HCT116 (cell line): ENCODE results near the gene IGFBP1. TPM values are rescaled to one million over a fixed set of nuclear protein-coding genes. Genes with fewer than 3 reads are reported as not detected.

Experiments
- ATAC-seq: fragments of 200-7000 bp; cut with Tn5 transposase; 2 replicates; pipeline ENCODE4 v1.9.1; 2020; ENCODE audit warnings: mild to moderate bottlenecking, moderate library complexity
- BruUV-seq: library from RNA; stranded (reverse); fragments of 400-500 nt; replicated peaks from 2 replicates; lab custom pipeline; 2021; lab: Mats Ljungman, UMichigan
- CTCF ChIA-PET: fragments of 300-600 bp; sonication (Branson Sonifier 250); formaldehyde crosslinking; loops from one replicate; lab custom pipeline; 2021; ENCODE audit warnings: antibody characterized with exemption; lab: Charles Lee
- POLR2A ChIA-PET: fragments of 300-600, 350-600 bp; sonication (Branson Sonifier 250); formaldehyde crosslinking; loops from one replicate; lab custom pipeline; 2021; ENCODE audit warnings: antibody characterized with exemption; lab: Charles Lee
- RAD21 ChIA-PET, 2 experiments: fragments of 300-600 bp; sonication (Branson Sonifier 250); formaldehyde crosslinking; loops; one replicate each; lab custom pipeline; 2023; ENCODE audit warnings: low total read pairs in 2 of 2; ENCODE audit not compliant: uncharacterized antibody in 2 of 2, unreplicated experiment in 2 of 2, low non-redundant PET in 1 of 2; lab: Charles Lee
- DNase-seq: peaks from one replicate; pipeline ENCODE4 v3.0.0-alpha.2; 2010; ENCODE audit warnings: low read depth, low spot score
- H2AFZ ChIP-seq: fragments of 200-600 bp; shearing (Covaris generic), sonication (generic); 2 replicates; pipeline ENCODE4 v1.6.1; 2017; ENCODE audit warnings: low read depth, mixed run types, mixed read lengths, antibody characterized with exemption, low read length; ENCODE audit not compliant: poor library complexity, severe bottlenecking
- H3K27ac ChIP-seq: 2 replicates; pipeline ENCODE4 v1.5.1; 2012; ENCODE audit warnings: low read depth, low read length
- H3K27me3 ChIP-seq: fragments of 200-600 bp; sonication (generic); 2 replicates; pipeline ENCODE4 v1.6.1; 2016; ENCODE audit warnings: mixed run types, low read length, mixed read lengths; ENCODE audit not compliant: insufficient read depth
- H3K36me3 ChIP-seq, 2 experiments: fragments of 200-500 bp in 1 of 2; fragments of 200-600 bp in 1 of 2; sonication (Bioruptor generic) in 1 of 2; sonication (generic) in 1 of 2; 2 replicates each; pipeline versions ENCODE4 v1.5.1 to v1.6.1; 2014 to 2016; ENCODE audit warnings: low read length in 2 of 2, inconsistent platforms in 1 of 2, mixed read lengths in 1 of 2, mixed run types in 1 of 2; ENCODE audit not compliant: insufficient read depth in 2 of 2, control insufficient read depth in 1 of 2
- H3K4me1 ChIP-seq, 2 experiments: fragments of 200-600 bp in 1 of 2; sonication (generic) in 1 of 2; 2 replicates each; pipeline versions ENCODE4 v1.5.1 to v1.6.1; 2012 to 2017; ENCODE audit warnings: low read length in 2 of 2, inconsistent platforms in 1 of 2, mild to moderate bottlenecking in 1 of 2, mixed read lengths in 1 of 2, mixed run types in 1 of 2, moderate library complexity in 1 of 2; ENCODE audit not compliant: insufficient read depth in 2 of 2, control insufficient read depth in 1 of 2
- H3K4me2 ChIP-seq: fragments of 200-600 bp; sonication (generic); 2 replicates; pipeline ENCODE4 v1.6.1; 2017; ENCODE audit warnings: mixed run types, low read length, mixed read lengths
- H3K4me3 ChIP-seq, 2 experiments: fragments of 200-600 bp in 1 of 2; sonication (generic) in 1 of 2; replicated peaks in 1 of 2; 2 replicates each; pipeline ENCODE4 v1.5.1; 2011 to 2016; ENCODE audit warnings: low read length in 2 of 2, control low read depth in 1 of 2, low read depth in 1 of 2, mild to moderate bottlenecking in 1 of 2, mixed read lengths in 1 of 2, mixed run types in 1 of 2
- H3K79me2 ChIP-seq: fragments of 200-600 bp; sonication (generic); 2 replicates; pipeline ENCODE4 v1.6.1; 2017; ENCODE audit warnings: mild to moderate bottlenecking, mixed run types, low read length, moderate library complexity, mixed read lengths; ENCODE audit not compliant: insufficient read depth
- H3K9ac ChIP-seq: fragments of 200-600 bp; sonication (generic); 2 replicates; pipeline ENCODE4 v1.6.1; 2016; ENCODE audit warnings: low read length, mixed read lengths
- H3K9me2 ChIP-seq: fragments of 200-600 bp; sonication (generic), shearing (Covaris generic); 2 replicates; pipeline ENCODE4 v1.6.1; 2017; ENCODE audit warnings: mixed run types, mild to moderate bottlenecking, moderate library complexity; ENCODE audit not compliant: insufficient read depth
- H3K9me3 ChIP-seq, 2 experiments: fragments of 200-500 bp in 1 of 2; fragments of 200-600 bp in 1 of 2; sonication (Bioruptor generic) in 1 of 2; sonication (generic) in 1 of 2; 2 replicates each; pipeline ENCODE4 v1.6.1; 2014 to 2017; ENCODE audit warnings: low read length in 2 of 2, mixed read lengths in 2 of 2, inconsistent platforms in 1 of 2, low read depth in 1 of 2, mild to moderate bottlenecking in 1 of 2, mixed run types in 1 of 2, moderate library complexity in 1 of 2; ENCODE audit not compliant: control insufficient read depth in 1 of 2, insufficient read depth in 1 of 2
- H4K20me1 ChIP-seq: fragments of 200-600 bp; sonication (generic), shearing (Covaris generic); 2 replicates; pipeline ENCODE4 v1.6.1; 2017; ENCODE audit warnings: mixed run types, mild to moderate bottlenecking, moderate library complexity; ENCODE audit not compliant: insufficient read depth
- FOSL1 ChIP-seq: IDR thresholded peaks from 2 replicates; pipeline ENCODE4 v1.6.1; 2012; ENCODE audit warnings: low read depth
- JUND ChIP-seq: IDR thresholded peaks from 2 replicates; pipeline ENCODE4 v1.6.1; 2012
- RAD21 ChIP-seq: IDR thresholded peaks from 2 replicates; pipeline ENCODE4 v1.6.1; 2012; ENCODE audit warnings: low read depth, mild to moderate bottlenecking
- SRF ChIP-seq: IDR thresholded peaks from 2 replicates; pipeline ENCODE4 v1.6.1; 2012; ENCODE audit warnings: low read depth
- TCF7L2 ChIP-seq: IDR thresholded peaks from 2 replicates; pipeline ENCODE4 v1.7.0; 2011; ENCODE audit warnings: borderline replicate concordance, inconsistent platforms; ENCODE audit not compliant: insufficient read depth, insufficient read length; ENCODE audit errors: extremely low read depth
- intact Hi-C: fragments of 100-400 bp; cut with micrococcal nuclease; formaldehyde crosslinking; loops from 2 replicates; pipeline ENCODE4 v1.10.0; 2022
- total RNA-seq: library from RNA; stranded (reverse); gene quantifications from one replicate; pipeline ENCODE4 v1.2.1, GENCODE V29; 2021; ENCODE audit not compliant: unreplicated experiment
- TF ChIP-seq, protein P1 (sequence below), 3 experiments: fragments of 200-600 bp in 1 of 3; sonication (generic) in 1 of 3; IDR thresholded peaks in 2 of 3; conservative IDR thresholded peaks in 1 of 3; 2 replicates each; pipeline ENCODE4 v1.5.1; 2012 to 2017; ENCODE audit warnings: low read depth in 2 of 3, low read length in 2 of 3, antibody characterized with exemption in 1 of 3, borderline replicate concordance in 1 of 3, control low read depth in 1 of 3, mild to moderate bottlenecking in 1 of 3, mixed read lengths in 1 of 3, mixed run types in 1 of 3, moderate library complexity in 1 of 3; ENCODE audit not compliant: insufficient read depth in 1 of 3
- TF ChIP-seq, protein P2 (sequence below): IDR thresholded peaks from 2 replicates; pipeline ENCODE4 v1.6.1; 2011; ENCODE audit warnings: mild to moderate bottlenecking, low read length, moderate library complexity; ENCODE audit not compliant: insufficient replicate concordance; ENCODE audit errors: extremely low read depth

IGFBP1 gene
- total RNA-seq, 1 experiment from 2014 or later, result 0.20 TPM

DNA sequence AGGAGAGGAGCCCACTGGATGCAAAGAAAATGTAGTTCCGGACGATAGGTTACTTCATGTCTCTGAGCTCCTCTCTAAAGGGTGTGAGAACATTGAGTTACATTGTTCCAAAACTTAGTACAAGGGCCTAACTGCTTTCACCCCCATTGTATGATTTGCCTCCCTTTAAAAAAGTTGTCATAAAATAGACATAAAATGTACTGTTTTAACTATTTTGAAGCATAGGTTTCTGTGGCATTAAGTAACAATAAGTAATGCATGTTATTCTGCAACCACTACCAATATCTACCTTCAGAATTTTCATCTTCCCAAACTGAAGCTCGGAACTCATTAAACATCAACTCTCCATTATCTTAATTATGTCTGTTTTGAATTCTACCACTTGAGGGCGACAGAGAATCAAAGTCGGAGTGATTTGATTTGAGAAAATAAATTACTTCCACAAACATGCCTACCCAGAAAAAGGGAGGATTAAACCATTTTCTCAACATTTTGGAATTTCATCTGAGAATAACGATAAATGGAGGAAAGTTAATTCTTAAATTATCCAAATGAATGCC is 2.7 kb downstream of the IGFBP1 start:
- no peak overlapping the region for H3K9ac ChIP-seq
- no peaks in the 10 kb centered on the region for H4K20me1 ChIP-seq
- no peaks in the 10 kb centered on the region for H3K9me3 ChIP-seq
- H3K79me2 ChIP-seq, result no peaks in the 10 kb centered on the region
- no peaks in the 10 kb centered on the region for H3K36me3 ChIP-seq
- ATAC-seq (0 out of 2 replicates have a peak, but pooled peaks have one; percentile 40), DNase-seq (peak; percentile 22)
- intact Hi-C loops, result loop anchor here (1.0 to 10.0 kb wide), 2 partner anchors 461 to 1284 kb away; no protein-coding TSS in a partner anchor
- H3K4me2 ChIP-seq, result no peak overlapping the region
- ChIA-PET RAD21 (no interaction called here), POLR2A (no interaction called here), CTCF (interaction anchor here (0.6 to 1.0 kb wide), 4 partner anchors 17 to 1289 kb away, joined by 3 to 4 read pairs (median 3); no protein-coding TSS in a partner anchor)
- H3K4me3 ChIP-seq, result no peak overlapping the region
- H2AFZ ChIP-seq, result peak overlapping the region; percentile 55
- no peaks in the 10 kb centered on the region for H3K27me3 ChIP-seq
- peaks cover 0 to under 1% of the 10 kb centered on the region in 2 experiments; a peak in 3 of 4 replicates for H3K4me1 ChIP-seq
- BruUV-seq, result no TSS peak
- H3K9me2 ChIP-seq, result no peaks in the 10 kb centered on the region
- TF ChIP-seq TCF7L2 (no peak), FOSL1 (no peak), SRF (no peak), JUND (no peak), RAD21 (peak; percentile 77)
- TF ChIP-seq, protein P1, sequence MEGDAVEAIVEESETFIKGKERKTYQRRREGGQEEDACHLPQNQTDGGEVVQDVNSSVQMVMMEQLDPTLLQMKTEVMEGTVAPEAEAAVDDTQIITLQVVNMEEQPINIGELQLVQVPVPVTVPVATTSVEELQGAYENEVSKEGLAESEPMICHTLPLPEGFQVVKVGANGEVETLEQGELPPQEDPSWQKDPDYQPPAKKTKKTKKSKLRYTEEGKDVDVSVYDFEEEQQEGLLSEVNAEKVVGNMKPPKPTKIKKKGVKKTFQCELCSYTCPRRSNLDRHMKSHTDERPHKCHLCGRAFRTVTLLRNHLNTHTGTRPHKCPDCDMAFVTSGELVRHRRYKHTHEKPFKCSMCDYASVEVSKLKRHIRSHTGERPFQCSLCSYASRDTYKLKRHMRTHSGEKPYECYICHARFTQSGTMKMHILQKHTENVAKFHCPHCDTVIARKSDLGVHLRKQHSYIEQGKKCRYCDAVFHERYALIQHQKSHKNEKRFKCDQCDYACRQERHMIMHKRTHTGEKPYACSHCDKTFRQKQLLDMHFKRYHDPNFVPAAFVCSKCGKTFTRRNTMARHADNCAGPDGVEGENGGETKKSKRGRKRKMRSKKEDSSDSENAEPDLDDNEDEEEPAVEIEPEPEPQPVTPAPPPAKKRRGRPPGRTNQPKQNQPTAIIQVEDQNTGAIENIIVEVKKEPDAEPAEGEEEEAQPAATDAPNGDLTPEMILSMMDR (IDR thresholded peaks at IDR 0.05 in 2 of 3, conservative IDR thresholded peaks at IDR 0.05 in 1 of 3; ENCODE audit: borderline replicate concordance in 1 of 3, insufficient read depth in 1 of 3, low read depth in 2 of 3, low read length in 2 of 3), result peak; percentile 38 to 78 (median 63); a peak in 4 of 6 replicates
- TF ChIP-seq, protein P2, sequence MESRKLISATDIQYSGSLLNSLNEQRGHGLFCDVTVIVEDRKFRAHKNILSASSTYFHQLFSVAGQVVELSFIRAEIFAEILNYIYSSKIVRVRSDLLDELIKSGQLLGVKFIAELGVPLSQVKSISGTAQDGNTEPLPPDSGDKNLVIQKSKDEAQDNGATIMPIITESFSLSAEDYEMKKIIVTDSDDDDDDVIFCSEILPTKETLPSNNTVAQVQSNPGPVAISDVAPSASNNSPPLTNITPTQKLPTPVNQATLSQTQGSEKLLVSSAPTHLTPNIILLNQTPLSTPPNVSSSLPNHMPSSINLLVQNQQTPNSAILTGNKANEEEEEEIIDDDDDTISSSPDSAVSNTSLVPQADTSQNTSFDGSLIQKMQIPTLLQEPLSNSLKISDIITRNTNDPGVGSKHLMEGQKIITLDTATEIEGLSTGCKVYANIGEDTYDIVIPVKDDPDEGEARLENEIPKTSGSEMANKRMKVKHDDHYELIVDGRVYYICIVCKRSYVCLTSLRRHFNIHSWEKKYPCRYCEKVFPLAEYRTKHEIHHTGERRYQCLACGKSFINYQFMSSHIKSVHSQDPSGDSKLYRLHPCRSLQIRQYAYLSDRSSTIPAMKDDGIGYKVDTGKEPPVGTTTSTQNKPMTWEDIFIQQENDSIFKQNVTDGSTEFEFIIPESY, result no peak
- no peak overlapping the region for H3K27ac ChIP-seq
